IPS DF 4.7 (cell line): ENCODE data around the gene SMAD3.

ENCODE experiments used
- DNase-seq: peaks from one replicate; pipeline ENCODE4 v3.0.0-alpha.2; 2013; ENCODE audit warnings: low spot score; ENCODE audit errors: extremely low read depth

SMAD3 gene

DNA sequence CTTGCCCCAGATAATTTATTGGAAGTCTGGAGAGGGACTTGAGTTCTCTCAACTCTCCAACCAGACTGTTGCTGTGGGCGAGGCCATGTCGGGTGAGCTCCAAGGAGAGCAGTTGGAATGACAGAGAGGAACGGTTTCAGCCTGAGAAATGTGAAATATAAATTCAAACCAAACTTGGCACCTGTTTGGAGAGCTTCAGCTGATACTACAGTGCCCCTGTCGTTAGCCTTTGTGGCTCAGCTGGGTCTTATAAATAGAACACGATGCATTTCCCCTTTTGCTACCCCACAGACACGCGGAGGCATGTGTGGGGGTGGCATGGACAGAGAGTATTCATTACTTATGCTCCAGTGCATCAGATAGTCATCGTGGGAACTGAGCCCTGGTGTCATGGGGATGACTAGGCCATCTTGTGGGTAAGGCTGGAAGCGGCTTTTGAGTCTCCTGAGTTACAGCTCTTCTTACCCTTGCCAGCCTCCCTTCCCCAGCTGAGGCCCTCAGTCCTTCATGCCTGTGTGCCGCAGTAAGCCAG lies 15.6 kb downstream of the SMAD3 start:
- DNase-seq: no peak

DNA sequence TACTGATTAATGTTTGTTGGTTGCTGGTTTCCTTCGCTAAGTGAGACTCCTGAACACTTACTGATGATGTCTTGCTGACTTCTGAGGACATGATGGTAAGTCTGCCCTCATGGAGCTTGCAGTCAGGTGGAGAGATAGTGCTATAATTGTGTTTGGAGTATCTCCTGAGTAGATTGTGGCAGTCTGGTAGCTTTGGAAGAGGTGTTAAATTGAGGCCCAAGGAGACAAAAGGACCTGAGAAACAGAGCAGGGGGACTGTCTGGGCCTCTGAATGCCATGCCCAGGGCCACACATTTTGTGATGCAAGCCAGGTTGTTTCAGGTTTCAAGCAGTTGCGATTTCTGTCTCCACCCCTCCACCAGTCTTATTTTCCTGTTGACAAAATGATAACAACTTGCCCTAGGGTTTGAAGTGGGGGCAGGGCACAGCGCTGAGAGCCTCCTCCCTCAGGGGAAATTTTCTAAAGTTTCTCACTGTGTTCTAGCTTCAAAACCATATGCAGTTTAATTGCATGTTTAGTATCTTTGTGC lies 16.7 kb downstream of the SMAD3 start:
- no peak for DNase-seq

DNA sequence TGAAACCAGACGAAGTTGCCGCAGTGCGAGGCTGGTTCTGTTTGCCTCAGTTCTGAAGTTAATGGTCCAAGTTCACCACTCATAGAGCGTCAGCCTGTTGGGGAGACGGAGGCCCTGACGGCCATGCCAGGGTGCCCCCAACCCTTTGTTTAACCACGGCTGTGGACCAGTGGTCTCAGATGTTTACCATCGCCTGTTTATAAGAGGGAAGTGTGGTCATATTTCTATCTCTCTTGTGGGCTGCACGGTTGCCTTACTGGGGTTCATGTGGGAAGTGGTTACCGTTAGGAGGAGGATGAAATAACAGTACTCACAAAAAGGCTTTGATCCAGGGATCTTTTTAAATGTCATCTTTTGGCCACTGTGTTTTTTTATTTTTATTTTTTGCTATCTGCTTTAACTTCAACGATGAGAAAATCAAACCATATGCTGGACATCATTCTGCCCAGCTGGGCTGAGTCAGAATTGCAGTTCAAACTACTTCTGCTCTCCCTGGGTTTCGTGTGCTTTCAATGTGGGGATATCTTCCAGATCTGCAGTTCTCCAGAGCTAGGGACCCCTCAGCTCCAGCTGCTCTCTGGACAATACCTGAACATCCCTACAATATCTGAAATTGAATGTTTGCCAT lies 17.8 kb downstream of the SMAD3 start:
- no peak for DNase-seq

DNA sequence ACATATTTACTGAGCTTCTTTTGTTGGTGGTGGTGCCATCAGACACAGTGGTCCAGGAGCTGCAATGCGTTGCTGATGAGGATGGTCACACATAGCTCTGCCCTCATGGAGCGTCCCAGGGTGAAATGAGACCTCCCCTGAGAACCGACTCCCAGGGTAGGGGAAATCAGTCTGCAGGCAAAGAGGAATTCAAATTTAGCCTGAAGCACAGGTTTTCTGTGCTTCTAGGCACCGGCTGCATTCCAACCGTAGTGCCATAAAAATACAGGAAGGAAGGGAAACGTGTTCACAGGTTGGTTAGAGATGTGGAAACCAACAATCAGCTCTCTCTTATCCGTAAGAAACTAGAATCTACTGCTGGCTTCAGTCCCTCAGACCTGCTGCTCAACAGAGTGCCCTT lies 19.2 kb downstream of the SMAD3 start:
- DNase-seq: no peak

DNA sequence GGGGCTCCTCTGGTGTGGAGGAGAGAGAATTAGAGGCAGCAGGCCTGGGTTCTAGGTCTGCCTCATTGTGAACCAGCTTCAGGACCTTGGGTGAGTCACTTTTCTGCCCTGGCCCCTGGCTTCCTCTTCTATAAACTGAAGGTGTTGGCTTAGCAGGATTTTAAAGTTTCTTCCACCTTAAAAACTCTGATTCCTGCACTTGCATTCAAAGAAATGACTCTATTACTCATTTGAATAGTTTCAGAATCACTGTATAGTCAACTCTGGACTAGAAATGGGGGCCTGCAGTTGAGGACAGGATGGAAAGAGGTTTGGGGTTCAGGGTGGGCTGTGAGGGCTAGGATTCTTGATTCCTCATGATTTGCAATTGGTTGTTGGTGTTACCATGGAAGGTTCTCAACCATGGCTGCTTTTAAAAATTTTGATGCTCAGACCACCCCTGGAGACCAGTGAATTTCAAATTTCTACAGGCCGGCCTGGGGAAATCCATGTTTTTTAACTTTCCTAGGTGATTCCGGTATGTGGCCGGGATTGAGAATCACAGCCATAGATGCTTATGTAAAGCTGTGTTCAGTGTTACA lies 19.9 kb downstream of the SMAD3 start:
- no peak for DNase-seq

DNA sequence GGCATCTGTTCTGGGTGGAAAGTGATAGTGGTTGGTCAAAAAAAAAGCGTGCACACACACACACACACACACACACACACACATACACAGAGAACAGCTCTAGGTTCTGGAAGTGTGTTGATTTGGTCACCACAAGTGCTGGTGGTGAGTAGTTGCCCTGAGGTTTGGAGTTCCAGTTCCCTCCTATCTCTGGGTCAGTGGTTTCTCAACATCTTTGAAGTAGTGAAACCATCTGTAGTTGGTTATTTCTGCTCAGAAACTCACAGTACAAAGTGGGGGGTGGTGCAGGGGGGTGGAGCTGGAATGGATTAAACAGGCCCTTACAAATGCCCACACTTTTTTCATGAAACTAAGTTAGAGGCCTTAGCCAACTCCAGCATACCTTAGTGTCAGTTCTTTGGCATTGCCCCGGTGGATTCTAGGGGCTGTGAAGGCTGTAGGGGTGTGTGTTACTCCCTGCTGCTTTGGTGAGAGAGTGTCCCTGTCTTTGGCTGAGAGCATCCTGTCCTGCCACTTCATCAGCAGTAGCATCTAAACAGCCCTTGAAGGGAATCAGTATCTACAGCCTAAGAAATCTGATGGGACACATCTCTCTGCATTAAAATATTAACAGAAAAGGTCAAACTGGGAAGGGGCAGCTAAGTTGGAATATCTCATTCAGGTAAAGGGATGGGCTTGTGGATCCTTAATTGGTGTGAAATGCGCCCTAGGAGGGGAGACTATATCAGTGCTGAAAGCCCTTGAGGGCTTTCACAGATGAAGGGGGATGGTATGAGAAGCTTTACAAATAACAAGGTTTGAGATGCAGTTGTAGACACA lies 20.6 kb downstream of the SMAD3 start:
- DNase-seq: no peak

DNA sequence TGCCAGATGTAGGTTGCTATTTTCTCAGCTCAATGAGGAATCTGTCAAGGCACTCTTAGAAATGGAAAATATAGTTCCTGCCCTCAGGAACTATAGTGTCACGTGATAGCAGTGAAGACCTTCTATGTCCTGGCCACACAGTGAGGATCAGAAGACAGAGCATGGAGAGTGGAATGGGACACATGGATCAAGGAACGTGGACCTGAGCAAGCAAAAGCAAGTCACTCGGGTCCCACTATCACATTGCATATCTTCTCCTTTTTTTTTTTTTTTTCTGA lies 21.2 kb downstream of the SMAD3 start:
- no peak for DNase-seq

DNA sequence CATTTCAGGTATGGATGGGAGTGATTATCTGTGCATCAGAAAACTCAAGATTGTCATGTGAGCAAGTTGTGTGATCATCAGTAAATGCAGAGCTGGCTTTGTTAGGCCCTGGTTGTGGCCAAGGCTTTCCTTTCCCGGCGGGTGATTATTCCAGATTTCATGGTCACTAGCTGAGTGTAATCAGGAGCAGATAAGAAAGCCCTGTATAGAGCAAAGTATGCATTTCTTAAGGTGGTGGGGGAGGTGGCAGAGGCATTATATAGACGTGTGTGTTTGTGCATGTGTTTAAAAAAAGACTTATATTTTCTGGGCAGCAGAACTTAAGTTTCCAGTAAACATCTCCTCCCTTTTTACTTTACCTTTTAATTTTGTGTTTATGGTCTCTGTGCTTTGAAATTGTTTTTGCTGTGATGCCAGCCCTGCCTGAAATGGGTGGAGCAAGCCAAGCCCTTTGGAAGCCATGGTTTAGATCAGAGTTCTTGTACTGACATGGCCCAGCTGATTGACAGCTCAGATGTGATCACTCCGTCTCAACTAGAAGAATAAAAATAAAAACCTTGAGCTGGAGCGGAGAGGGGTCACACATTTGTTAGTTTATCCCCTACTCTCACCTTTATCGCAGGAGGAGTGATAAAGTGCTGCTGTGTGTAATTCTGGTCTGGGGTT lies 22.2 kb downstream of the SMAD3 start:
- DNase-seq: no peak

DNA sequence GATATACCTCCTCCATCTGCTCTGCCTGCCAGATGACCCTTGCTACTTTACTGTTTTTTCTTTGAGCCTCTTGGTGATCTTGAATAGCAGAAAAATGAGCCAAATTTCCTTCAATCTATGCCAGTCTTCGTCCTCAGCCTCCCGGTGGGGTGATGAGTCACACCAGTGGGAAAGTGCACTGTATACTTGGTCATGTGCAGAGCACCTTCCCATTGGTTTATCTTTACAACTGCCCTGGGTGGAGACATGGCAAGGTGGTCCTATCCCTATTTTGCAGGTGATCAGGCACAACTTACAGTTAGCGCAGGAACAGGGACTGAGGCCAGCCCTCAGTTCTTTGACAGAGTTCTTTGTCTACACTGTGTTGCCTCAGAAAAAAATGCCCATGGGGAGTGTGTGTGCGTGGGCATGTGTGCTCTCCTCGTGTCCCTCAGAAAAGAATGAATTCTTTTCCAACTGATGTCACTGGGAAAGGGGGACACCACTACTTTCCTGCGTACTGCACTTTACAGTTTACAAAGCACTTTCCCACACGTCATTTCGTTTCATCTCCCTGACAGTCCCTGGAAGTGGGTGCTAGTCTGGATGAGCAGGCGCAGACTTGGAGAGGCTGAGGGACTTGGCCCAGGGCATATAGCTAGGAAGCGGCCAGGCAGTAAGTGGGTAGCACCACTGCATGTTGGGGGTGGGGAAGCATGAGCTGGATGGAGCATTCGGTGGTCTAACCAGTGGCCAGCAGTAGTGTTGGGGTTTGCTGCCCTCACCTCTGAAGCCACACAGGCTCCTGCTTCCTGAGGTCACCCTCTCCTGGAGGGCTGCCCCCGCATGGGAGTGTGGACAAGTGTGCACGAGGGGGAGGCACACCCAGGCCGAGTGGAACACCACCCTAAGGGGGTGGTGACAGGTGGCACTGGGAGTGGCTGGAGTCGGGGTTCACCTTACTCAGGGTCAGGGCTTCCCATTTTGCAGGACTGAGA lies 24.1 kb downstream of the SMAD3 start:
- DNase-seq: no peak

DNA sequence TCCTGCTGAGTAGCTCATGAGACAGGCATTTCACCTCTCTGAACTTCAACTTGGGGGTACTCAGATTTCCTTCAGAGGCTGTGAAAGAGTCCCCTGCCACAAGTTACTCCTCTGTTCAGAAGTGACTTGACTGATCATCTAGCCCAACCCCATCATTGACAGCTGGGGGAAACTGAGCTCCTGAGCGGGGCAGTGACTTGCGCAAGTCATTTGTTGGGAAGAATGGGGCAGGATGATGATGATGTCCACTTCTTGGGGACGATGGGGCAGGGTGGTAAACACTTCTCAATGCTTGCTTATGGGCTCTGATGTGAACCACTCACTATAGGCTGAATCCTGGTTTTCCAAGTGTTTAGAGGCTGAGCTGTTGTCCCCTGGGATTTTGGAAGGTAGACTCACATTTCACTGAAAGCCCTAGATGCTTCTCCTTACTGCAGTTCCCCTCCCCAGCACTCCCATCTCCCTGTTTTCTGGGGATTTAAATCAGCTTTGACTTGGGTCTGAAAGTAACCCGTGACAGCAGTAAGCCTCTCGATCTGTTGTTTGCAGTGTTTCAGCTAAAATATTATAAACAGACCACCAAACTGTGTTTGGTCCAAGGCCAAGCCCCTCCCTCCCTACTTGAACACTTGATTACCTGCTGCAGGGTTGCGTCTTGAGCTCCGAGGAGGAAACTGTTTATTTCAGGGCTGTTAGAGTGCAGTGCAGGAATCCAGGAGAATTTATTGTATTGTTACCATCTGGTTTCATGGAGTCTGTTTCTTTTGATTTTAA lies 25.1 kb downstream of the SMAD3 start:
- DNase-seq: no peak

DNA sequence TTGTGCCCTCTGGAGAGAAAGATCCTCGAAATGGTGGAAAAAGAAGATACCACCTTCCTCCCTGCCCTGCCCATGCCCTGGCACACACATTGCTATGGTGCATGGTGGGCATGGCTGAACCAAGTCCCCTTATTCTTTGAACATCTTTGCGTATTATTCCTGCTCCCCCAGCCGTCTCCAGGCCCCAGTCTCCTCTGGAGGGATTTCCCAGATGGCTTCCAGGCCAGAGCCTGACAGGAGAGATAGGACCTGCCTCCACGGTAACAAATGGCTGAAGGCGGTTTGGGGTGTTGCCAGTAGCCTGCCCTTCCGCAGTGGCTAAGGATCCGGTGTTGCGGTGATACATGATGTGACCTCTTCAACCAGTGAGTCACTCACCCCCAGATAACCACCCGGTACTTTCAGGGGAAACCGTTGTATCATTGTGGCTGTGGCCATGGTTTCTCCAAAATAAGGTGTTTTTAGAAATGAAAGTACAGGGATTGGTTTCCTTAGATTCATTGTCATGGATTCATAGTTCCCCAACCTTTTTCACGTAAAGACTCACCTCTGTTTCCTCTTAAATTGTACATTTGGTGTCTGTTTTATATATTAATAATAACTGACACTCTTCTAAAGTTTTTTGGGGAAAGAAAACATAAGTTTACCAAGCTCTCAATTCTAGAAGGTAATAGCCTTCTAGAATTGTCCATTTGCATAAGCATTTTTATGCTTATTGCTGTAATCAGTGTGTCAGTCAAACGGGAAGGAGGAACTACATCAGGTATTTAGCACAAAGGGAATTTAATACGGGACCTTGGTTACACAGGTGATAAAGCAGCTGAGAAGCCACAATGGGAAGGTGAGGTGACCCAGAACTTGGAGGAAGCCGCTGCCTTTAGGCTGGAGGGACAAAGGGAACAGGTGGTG lies 25.9 kb downstream of the SMAD3 start:
- no peak for DNase-seq

DNA sequence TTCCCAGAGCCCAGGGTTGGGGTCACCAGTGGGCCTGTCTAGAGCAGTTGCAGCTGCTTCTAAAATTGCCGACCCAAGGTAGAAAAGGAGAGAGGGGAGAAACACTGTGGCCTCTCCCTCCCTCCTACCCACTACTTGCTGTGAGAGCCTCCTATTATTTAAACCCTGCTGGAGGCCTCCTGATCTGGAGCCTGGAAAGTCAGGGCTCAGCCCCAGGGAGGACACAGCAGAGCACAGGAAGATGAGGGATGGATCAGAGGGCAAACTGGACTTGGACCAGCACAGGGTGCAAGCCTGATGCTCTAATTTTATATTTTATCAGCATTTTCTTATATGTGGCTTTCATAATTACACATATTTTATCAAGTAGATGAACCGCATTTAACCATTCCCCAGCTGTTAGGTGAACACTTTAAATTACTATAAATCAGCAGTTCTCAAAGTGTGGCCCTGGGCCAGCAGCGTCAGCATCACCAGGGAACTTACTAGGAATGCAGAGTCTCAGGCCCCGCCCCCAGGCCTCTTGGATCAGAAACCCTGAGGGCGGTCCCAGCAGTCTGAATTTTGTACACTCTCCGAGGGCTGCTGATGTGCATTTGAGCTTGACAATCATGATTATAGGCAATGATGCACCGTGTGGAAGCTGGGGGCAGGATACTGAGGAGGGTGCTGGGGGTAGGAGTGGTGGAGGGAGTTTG lies 26.7 kb downstream of the SMAD3 start:
- DNase-seq: no peak

DNA sequence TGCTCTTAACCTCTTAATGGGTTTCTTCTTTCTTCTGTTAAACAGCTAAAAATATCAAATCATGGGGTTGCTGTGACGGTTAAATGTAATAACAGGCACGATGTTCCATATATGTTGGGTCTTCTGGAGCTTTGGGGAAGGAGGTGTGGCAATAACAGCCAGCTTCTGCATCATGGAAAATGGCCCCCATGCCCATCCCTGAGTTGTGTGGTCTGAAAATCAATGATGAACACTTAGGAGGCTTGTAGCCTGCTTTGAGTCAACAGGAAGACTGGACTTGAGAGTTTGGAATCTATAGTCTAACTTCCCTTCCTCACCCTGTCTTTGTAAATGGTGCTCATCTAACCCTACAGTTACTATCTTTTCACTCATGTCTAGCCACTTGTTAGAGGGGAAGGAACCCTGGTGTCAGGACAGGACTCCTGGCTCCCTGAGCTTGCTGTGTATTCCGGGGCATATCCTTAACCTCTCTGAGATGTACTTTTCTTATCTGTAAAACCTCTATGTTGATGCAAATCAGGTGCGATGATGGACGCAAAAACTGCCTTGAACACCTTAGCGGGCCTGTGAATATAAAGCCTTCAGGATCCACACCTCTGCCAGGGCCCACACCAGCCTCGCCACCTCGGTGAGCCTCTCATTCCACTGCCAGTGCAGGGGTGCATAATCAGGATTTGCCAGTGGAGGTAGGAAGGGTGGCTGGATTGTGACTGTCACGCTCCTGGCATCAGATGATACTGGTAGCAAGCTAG lies 27.5 kb downstream of the SMAD3 start:
- no peak for DNase-seq

DNA sequence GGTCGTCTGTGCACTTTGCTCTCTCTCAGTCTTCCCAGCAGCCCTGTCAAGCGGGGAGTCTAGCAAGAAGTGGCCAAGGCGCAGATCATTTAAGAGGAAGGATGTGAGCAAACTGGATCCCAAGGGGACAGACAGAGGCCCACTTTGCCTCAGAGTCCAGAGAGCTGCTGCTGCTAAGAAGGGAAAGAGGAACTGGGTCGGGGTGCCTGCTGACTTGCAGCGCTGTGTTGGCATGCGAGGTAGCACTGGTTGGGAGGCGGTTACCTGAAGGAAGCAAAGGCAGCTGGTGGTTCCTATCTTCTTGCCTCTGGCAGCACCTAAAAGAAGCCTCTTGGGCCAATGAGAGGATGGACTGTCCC lies 28.1 kb downstream of the SMAD3 start:
- DNase-seq: no peak

DNA sequence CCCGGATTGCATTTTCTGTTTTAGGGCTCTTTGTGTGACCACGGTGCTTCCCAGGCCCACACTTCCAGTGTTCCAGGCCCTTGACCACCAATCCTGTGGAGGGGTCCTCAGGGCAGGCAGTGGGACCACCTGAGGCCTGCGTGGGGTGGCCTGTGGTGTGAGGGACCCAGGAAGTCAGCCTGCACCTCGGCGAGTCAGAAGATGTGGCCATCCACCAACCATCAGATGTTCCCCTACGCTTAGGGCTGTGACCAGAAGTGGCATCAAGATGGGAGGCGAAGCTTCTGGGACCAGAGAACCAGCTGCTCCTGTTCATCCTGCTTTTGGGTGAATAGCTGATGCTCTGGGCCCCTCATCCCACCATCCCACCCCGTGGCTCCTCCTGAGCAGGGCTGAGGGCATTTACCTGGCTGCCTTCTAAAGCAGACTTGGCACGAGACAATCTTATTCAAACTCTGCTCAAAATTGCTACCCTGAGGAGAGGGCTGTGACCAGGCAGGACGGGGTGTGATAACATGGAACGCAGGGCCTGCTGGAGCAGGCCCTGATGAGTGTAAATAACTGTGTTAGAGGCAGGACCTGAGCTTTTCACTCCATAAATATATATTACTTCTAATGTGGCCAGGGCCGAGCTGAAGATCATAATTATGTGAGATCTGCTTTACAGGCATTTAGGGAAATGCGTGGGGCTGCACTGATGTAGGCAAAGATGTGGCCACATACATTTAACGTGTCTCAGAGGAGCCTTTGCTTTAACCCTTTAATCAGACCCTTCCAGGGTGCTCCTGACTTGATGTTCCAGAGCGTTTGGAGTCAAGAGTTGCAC lies 28.8 kb downstream of the SMAD3 start:
- DNase-seq: no peak

DNA sequence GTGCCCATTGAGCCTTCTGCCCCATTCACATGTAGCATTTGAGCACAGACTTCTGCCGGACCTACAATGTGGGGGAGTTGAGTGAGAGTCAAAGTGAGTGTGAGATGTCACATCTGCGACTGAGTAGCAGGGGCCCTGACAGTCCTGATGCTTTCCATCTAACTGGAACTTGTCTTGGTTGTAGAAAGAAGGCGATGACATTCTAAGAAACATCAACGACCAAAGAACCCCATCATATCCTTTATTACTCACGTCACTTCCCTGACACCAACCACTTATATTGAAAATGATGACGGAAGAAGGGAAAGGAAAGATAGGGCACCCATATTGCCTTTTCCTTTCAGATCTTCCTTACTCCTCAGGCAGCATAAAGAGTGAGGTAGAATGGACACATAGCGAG lies 30.5 kb downstream of the SMAD3 start:
- no peak for DNase-seq
